Psoas muscle (tissue), 8 donors: Measurements from ENCODE around the gene ETV6. TPM values are rescaled to one million over a fixed set of nuclear protein-coding genes. Genes with fewer than 3 reads are reported as not detected.

Source experiments
- ATAC-seq, 4 donors: fragments of 200-7000 bp; cut with Tn5 transposase; one replicate each; pipeline ENCODE4 v1.9.1; 2020; ENCODE audit warnings: moderate library complexity in 3 of 4, mild to moderate bottlenecking in 2 of 4
- DNase-seq, 2 donors: peaks; one replicate each; pipeline ENCODE4 v3.0.0-alpha.2; 2020
- H3K27ac ChIP-seq: fragments of 200-600 bp; one replicate; pipeline ENCODE4 v1.8.0; 2022
- H3K27me3 ChIP-seq, 3 donors: fragments of 200-600 bp in 1 of 3; one replicate each; pipeline versions ENCODE4 v1.6.1 to v1.8.0; 2013 to 2022; ENCODE audit warnings: low read length in 2 of 3, mild to moderate bottlenecking in 2 of 3, moderate library complexity in 1 of 3; ENCODE audit not compliant: insufficient read depth in 3 of 3
- H3K36me3 ChIP-seq, 2 donors: fragments of 200-600 bp in 1 of 2; one replicate each; pipeline versions ENCODE4 v1.6.1 to v1.8.0; 2013 to 2022; ENCODE audit warnings: low read depth in 1 of 2, mild to moderate bottlenecking in 1 of 2, moderate library complexity in 1 of 2; ENCODE audit not compliant: insufficient read depth in 1 of 2
- H3K4me1 ChIP-seq: fragments of 200-600 bp; one replicate; pipeline ENCODE4 v1.8.0; 2022
- H3K4me3 ChIP-seq: fragments of 200-600 bp; one replicate; pipeline ENCODE4 v1.8.0; 2022; ENCODE audit warnings: mild to moderate bottlenecking
- H3K9me3 ChIP-seq: fragments of 200-600 bp; one replicate; pipeline ENCODE4 v1.8.0; 2022
- WGBS, 3 donors: extraction: QIAGEN DNeasy Blood & Tissue Kit; methylation state at CpG; one replicate each; pipeline versions ENCODE4 v1.1.6 to v1.1.7; 2013; 5-methylcytosine and 5-hydroxymethylcytosine counted together
- intact Hi-C, 2 donors: fragments of 100-400 bp; cut with DNase I; formaldehyde crosslinking; loops; one replicate each; pipeline versions ENCODE4 v1.11.0 to v1.14.2; 2022
- polyA plus RNA-seq, 3 donors: library from polyadenylated mRNA; stranded (reverse); fragments of 200-250 nt; gene quantifications; one replicate each; pipeline ENCODE4 v1.2.3, GENCODE V29; 2013
- total RNA-seq, 4 donors: library from RNA; stranded (reverse); fragmentation: NEBNext Ultra II Directional in 2 of 4; extraction: Animal tissue kit (Norgen Biotek cat#: 25700) in 2 of 4; gene quantifications; one replicate each; pipeline versions ENCODE4 v1.2.1 to v1.2.4, GENCODE V29; 2021 to 2023
- TF ChIP-seq, protein P1 (sequence below): fragments of 200-600 bp; IDR thresholded peaks from one replicate; pipeline ENCODE4 v1.8.0; 2022; ENCODE audit warnings: antibody characterized with exemption
- donor health status: healthy with polysubstance abuse.
- donor health status: DM: no; HTN: no; CAD: no; lungs with moderate emphysema.
- donor health status: Bipolar disorder and iron deficiency.
- donor health status: healthy.
- donor health status: DM: yes; HTN: yes; CAD: no.
- donor health status: DM: no; HTN: no; CAD: no.
- donor health status: DM: no; HTN: no; CAD: no.
- donor health status: DM: yes; HTN: yes; CAD: no.

The ETV6 gene
- total and polyA plus RNA-seq, 7 donors = 2.8 to 22.9 (median 4.9) TPM

DNA sequence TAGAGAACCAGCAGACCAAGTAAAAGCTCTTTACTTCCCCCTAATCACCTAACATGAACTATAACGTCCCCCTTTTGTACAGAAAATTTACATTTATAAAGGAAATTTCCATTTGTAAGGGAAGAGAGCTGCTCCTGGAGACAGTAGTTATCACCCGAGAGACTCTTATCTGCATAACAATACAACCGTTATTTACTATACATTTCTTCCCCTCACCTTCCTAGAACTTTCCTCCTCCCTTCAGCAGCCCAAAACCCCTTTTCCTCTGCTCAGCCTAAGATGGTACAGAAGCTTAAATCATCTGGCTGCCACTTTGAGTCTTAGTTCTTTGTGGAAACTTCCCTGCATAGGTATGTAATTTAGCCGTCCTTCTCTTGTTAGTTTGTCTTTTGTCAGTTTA lies 40.4 kb upstream of the ETV6 start:
- ATAC-seq = no peak
- intact Hi-C loops = no loop called here

DNA sequence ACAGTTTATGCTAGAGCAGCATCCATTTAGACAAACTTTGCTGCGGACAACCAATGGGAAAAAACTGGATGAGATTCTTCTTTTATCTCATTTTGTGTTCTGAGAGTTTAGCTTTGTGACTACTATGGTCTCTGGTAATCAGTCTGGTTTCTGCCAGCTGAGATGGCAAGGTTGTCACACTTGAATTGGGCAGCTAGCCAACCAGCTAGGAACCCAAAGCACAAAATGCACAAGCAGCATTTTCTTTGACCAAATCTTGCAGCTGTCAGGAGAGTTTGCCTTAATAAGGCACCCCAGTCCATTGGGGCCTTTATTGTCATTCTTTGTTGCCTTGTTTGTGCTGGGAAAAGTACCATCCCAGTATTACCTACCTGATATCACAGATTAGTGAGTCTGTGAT lies 34.0 kb upstream of the ETV6 start:
- intact Hi-C loops = no loop called here
- Histone ChIP-seq H3K4me1 (no peaks in the 10 kb centered on the region), H3K36me3 (no peaks in the 10 kb centered on the region), H3K27me3 (no peaks in the 10 kb centered on the region), H3K27ac (no peak overlapping the region), H3K4me3 (no peak overlapping the region), H3K9me3 (no peaks in the 10 kb centered on the region)
- 92 to 100% (median 100%) methylated on average over 1 of the region's 1 CpG for WGBS, 3 donors
- ATAC-seq = no peak
- TF ChIP-seq, protein P1, sequence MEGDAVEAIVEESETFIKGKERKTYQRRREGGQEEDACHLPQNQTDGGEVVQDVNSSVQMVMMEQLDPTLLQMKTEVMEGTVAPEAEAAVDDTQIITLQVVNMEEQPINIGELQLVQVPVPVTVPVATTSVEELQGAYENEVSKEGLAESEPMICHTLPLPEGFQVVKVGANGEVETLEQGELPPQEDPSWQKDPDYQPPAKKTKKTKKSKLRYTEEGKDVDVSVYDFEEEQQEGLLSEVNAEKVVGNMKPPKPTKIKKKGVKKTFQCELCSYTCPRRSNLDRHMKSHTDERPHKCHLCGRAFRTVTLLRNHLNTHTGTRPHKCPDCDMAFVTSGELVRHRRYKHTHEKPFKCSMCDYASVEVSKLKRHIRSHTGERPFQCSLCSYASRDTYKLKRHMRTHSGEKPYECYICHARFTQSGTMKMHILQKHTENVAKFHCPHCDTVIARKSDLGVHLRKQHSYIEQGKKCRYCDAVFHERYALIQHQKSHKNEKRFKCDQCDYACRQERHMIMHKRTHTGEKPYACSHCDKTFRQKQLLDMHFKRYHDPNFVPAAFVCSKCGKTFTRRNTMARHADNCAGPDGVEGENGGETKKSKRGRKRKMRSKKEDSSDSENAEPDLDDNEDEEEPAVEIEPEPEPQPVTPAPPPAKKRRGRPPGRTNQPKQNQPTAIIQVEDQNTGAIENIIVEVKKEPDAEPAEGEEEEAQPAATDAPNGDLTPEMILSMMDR = no peak
- DNase-seq = no peak

More for the DNA sequence above, 40.4 kb upstream of the ETV6 start:
- Histone ChIP-seq H3K9me3 (no peaks in the 10 kb centered on the region), H3K4me1 (no peaks in the 10 kb centered on the region), H3K36me3 (no peaks in the 10 kb centered on the region), H3K27me3 (no peaks in the 10 kb centered on the region), H3K27ac (no peak overlapping the region), H3K4me3 (no peak overlapping the region)
- 81 to 85% (median 84%) methylated on average over 4 of the region's 4 CpGs for WGBS, 3 donors
- no peak for DNase-seq
- TF ChIP-seq, protein P1 = no peak

DNA sequence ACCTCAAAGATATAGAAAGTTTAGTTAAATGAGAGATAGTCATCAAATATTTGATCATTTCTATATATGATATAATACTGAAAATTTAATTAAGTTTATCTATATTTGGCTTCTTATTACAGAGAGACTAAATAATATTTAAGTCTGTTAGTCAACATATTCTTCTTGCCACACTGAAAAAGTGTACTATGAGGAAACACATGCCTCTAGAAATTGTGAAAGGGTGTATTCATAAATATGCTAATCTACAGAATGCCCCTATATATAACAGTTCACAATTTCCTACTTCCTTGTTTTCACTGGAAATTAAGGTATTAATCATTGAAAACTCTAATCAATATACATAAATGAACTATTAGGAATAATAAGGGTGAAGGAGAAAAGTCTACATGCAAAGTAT lies 31.4 kb upstream of the ETV6 start:
- H3K27ac ChIP-seq = no peak overlapping the region
- TF ChIP-seq, protein P1 = no peak
- H3K9me3 ChIP-seq = no peaks in the 10 kb centered on the region
- H3K36me3 ChIP-seq = no peaks in the 10 kb centered on the region
- H3K27me3 ChIP-seq = no peaks in the 10 kb centered on the region
- intact Hi-C loops = no loop called here
- DNase-seq (no peak), ATAC-seq (no peak)
- no peaks in the 10 kb centered on the region for H3K4me1 ChIP-seq
- H3K4me3 ChIP-seq = no peak overlapping the region

DNA sequence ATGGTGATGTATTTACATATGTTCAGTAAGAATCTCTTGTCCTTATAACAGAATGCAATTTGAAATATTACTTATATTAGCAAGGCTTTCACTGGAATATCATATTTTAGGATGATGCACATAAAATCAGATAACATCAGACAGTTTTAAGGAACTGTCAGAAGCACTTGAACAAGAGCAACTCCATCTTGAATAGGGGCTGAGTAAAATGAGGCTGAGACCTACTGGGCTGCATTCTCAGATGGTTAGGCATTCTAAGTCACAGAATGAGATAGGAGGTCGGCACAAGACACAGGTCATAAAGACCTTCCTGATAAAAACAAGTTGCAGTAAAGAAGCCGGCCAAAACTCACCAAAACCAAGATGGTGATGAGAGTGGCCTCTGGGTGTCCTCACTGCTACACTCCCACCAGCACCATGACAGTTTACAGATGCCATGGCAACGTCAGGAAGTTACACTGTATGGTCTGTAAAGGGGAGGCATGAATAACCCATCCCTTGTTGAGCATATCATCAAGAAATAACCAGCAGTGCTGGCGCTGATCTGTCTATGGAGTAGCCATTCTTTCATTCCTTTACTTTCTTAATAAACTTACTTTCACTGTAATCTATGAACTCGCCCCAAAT lies 27.6 kb upstream of the ETV6 start:
- Histone ChIP-seq H3K4me1 (no peaks in the 10 kb centered on the region), H3K36me3 (no peaks in the 10 kb centered on the region), H3K27me3 (no peaks in the 10 kb centered on the region), H3K4me3 (no peak overlapping the region), H3K27ac (no peak overlapping the region), H3K9me3 (no peaks in the 10 kb centered on the region)
- WGBS, 3 donors = 61 to 68% (median 62%) methylated on average over 5 of the region's 5 CpGs
- TF ChIP-seq, protein P1 = peak; percentile 35
- DNase-seq = no peak
- intact Hi-C loops = loop anchor here in 1 of 2 donors (5.0 kb wide), 1 partner anchor 410 kb away; no protein-coding TSS in a partner anchor
- peak in 1 of 4 donors; percentile 62 for ATAC-seq

DNA sequence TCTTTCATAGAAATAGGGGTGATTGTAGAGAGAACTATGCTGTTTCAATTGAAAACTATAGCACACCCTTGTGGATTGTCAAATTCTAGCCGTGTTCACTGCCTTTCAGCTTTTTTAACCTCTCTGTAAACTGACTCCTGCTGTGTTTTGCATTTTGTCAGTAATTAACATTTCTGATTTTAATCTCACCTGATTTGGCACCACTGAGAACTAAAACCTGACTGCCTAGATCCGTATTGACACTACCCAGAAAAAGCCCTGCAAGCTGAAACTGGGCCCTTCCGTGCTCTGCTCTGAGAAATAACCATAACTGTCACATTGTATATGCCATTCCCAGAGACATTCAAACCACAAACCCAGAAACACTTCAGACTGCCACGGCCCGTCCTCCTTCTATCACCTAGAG lies 26.6 kb upstream of the ETV6 start:
- DNase-seq (no peak), ATAC-seq (no peak)
- H3K9me3 ChIP-seq = no peaks in the 10 kb centered on the region
- no peak overlapping the region for H3K27ac ChIP-seq
- 82 to 86% (median 83%) methylated on average over 5 of the region's 5 CpGs for WGBS, 3 donors
- H3K4me3 ChIP-seq = no peak overlapping the region
- H3K36me3 ChIP-seq = no peaks in the 10 kb centered on the region
- no peaks in the 10 kb centered on the region for H3K4me1 ChIP-seq
- H3K27me3 ChIP-seq = no peaks in the 10 kb centered on the region
- TF ChIP-seq, protein P1 = no peak
- intact Hi-C loops = loop anchor here in 1 of 2 donors (5.0 kb wide), 1 partner anchor 409 kb away; no protein-coding TSS in a partner anchor
